Fibroblast of lung (primary cell): ENCODE data around the gene IGFN1. TPM values are rescaled to one million over a fixed set of nuclear protein-coding genes. Genes with fewer than 3 reads are reported as not detected.
A peak's percentile ranks its signal among the peaks of the same experiment; 100 is the strongest.
"Not testable (repeated sequence)": the region's sequence is repeated elsewhere in the genome, so short reads cannot be mapped to it uniquely, and the experiment has no call there.

ENCODE experiments used
- DNase-seq, 2 donors: peaks; one replicate each; pipeline versions ENCODE4 v3.0.0 to v3.0.0-alpha.2; 2010; ENCODE audit warnings: low read depth in 2 of 2
- H2AFZ ChIP-seq: 2 replicates; pipeline ENCODE4 v1.5.1; 2012; ENCODE audit warnings: low read length, control low read depth, inconsistent platforms
- H3K27ac ChIP-seq: 2 replicates; pipeline ENCODE4 v1.5.1; 2011; ENCODE audit warnings: low read length, control low read depth; ENCODE audit not compliant: insufficient read depth
- H3K27me3 ChIP-seq: 2 replicates; pipeline ENCODE4 v1.5.1; 2011; ENCODE audit warnings: mild to moderate bottlenecking, low read length; ENCODE audit not compliant: control insufficient read depth, insufficient read depth
- H3K36me3 ChIP-seq: 2 replicates; pipeline ENCODE4 v1.5.1; 2011; ENCODE audit warnings: low read length; ENCODE audit not compliant: control insufficient read depth, insufficient read depth
- H3K4me1 ChIP-seq: 2 replicates; pipeline ENCODE4 v1.5.1; 2011; ENCODE audit warnings: low read length; ENCODE audit not compliant: control insufficient read depth, insufficient read depth; ENCODE audit errors: extremely low read depth
- H3K4me2 ChIP-seq: 2 replicates; pipeline ENCODE4 v1.5.1; 2011; ENCODE audit warnings: low read length, control low read depth; ENCODE audit not compliant: insufficient read depth; ENCODE audit errors: extremely low read depth
- H3K4me3 ChIP-seq, 4 experiments: fragments of 200-600 bp in 1 of 4; sonication (generic) in 1 of 4; replicated peaks in 1 of 4; 2 replicates each; pipeline ENCODE4 v1.5.1; 2011 to 2016; ENCODE audit warnings: low read length in 4 of 4, low read depth in 3 of 4, mild to moderate bottlenecking in 3 of 4, control low read depth in 2 of 4, inconsistent platforms in 1 of 4, mixed read lengths in 1 of 4; ENCODE audit not compliant: insufficient read depth in 1 of 4; ENCODE audit errors: control extremely low read depth in 1 of 4
- H3K79me2 ChIP-seq: 2 replicates; pipeline ENCODE4 v1.5.1; 2012; ENCODE audit warnings: mild to moderate bottlenecking, low read length, inconsistent platforms; ENCODE audit not compliant: control insufficient read depth, insufficient read depth
- H3K9ac ChIP-seq: 2 replicates; pipeline ENCODE4 v1.5.1; 2011; ENCODE audit warnings: mild to moderate bottlenecking, low read length, control low read depth; ENCODE audit not compliant: insufficient read depth
- H3K9me3 ChIP-seq: 2 replicates; pipeline ENCODE4 v1.5.1; 2012; ENCODE audit warnings: low read depth, low read length; ENCODE audit not compliant: control insufficient read depth, insufficient read depth
- H4K20me1 ChIP-seq: 2 replicates; pipeline ENCODE4 v1.5.1; 2011; ENCODE audit warnings: low read length; ENCODE audit not compliant: control insufficient read depth, insufficient read depth; ENCODE audit errors: extremely low read depth
- EZH2 ChIP-seq: IDR thresholded peaks from 2 replicates; pipeline ENCODE4 v1.5.1; 2012; ENCODE audit warnings: low read length, control low read depth, mild to moderate bottlenecking; ENCODE audit errors: missing control alignments
- polyA plus RNA-seq, 2 donors: library from polyadenylated mRNA; depleted of rRNA in 1 of 2; stranded (reverse) in 1 of 2; unstranded in 1 of 2; fragments of >200 nt; gene quantifications; 2 replicates each; pipeline ENCODE4 v1.2.1, GENCODE V29; 2011 to 2012; ENCODE audit warnings: missing spikeins in 1 of 2
- total RNA-seq: library from RNA; depleted of rRNA; stranded (reverse); fragments of >200 nt; gene quantifications from 2 replicates; pipeline ENCODE4 v1.2.1, GENCODE V29; 2014
- TF ChIP-seq, protein P1 (sequence below), 2 donors: IDR thresholded peaks in 1 of 2; conservative IDR thresholded peaks in 1 of 2; 1 replicate in 1 of 2; 2 replicates in 1 of 2; pipeline ENCODE4 v1.5.1; 2011 to 2012; ENCODE audit warnings: low read length in 2 of 2, control low read depth in 1 of 2, inconsistent platforms in 1 of 2, low read depth in 1 of 2, mild to moderate bottlenecking in 1 of 2

Gene IGFN1
- total and polyA plus RNA-seq, 2 donors (not counting 1 experiment from before 2014, with no cell fraction given), result 0.17 TPM; not detected in 1

DNA sequence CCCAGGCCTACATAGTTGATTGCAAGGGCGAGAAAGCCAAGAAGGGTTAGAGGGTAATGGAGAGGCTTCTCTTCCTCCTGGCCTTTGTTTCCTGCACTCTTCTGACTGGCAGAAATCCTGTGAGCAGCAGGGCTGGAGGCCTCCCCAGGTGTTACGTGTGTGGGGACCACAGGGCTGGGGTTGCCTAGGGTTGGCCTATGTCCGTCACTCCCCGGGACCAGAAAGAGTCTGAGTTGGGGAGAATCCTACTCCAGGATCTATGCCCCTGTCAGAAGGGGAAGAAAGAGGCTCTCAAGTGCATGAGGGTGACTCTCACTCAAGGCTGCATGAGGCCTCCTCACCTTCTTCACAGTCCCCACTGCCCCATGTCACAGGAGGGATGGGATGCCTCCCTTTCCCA is 38.5 kb downstream of the IGFN1 start:
- Histone ChIP-seq H2AFZ (no peak overlapping the region), H3K9ac (no peak overlapping the region), H3K9me3 (no peaks in the 10 kb centered on the region), H4K20me1 (no peaks in the 10 kb centered on the region), H3K4me2 (no peak overlapping the region), H3K27ac (no peak overlapping the region), H3K79me2 (no peaks in the 10 kb centered on the region), H3K27me3 (peaks cover 4% of the 10 kb centered on the region), H3K36me3 (no peaks in the 10 kb centered on the region), H3K4me3 (no peak overlapping the region), H3K4me1 (peaks cover 2% of the 10 kb centered on the region)
- DNase-seq, result no peak
- TF ChIP-seq, protein P1, sequence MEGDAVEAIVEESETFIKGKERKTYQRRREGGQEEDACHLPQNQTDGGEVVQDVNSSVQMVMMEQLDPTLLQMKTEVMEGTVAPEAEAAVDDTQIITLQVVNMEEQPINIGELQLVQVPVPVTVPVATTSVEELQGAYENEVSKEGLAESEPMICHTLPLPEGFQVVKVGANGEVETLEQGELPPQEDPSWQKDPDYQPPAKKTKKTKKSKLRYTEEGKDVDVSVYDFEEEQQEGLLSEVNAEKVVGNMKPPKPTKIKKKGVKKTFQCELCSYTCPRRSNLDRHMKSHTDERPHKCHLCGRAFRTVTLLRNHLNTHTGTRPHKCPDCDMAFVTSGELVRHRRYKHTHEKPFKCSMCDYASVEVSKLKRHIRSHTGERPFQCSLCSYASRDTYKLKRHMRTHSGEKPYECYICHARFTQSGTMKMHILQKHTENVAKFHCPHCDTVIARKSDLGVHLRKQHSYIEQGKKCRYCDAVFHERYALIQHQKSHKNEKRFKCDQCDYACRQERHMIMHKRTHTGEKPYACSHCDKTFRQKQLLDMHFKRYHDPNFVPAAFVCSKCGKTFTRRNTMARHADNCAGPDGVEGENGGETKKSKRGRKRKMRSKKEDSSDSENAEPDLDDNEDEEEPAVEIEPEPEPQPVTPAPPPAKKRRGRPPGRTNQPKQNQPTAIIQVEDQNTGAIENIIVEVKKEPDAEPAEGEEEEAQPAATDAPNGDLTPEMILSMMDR (conservative IDR thresholded peaks at IDR 0.05 in 1 of 2, IDR thresholded peaks at IDR 0.05 in 1 of 2; ENCODE audit: low read depth in 1 of 2, low read length in 2 of 2), result no peak
- no peak for TF ChIP-seq EZH2

DNA sequence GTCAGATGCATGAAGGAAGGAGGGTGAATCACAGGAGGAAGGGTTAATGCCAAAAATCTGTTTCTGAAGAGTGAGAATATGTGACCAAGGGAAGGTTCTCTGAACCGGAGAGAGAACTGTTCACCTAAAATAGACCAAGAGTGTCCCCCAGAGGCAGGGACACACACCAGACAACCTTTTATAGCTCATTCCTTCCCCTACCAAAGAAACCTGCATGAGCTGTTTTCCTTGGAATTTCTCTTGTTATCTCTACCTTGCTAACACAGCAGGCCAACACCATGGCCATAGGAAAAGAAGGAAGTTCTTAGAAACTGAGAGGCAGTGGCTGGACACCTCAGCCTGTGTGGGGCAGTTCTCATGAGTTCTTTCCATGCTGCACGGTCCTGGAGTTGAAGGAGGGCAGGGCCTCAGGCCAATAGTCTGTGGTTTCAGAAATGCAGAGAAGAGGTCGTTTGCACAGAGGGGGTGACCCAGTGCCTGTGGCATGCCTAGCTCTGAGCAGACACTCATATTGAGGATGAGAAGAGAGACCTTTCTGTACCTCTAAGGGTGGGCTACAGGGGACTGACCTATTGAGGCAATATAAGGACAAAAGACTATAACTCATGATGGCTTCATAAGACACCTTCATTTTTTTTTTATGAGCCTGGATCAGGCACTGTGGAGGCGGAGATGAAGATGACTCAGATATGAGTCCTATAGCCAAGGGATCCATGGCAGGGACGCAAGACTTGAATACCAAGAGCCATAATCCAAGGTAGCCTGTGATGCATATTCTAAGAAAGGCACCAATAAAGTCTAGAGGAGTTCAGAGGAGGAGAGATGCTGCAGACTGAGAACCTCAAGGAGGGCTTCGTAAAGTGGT is 39.4 kb downstream of the IGFN1 start:
- Histone ChIP-seq H3K4me2 (no peak overlapping the region), H3K36me3 (no peaks in the 10 kb centered on the region), H3K4me3 (no peak overlapping the region), H3K9ac (no peak overlapping the region), H2AFZ (no peak overlapping the region), H3K4me1 (peaks cover 2% of the 10 kb centered on the region), H3K27ac (no peak overlapping the region), H4K20me1 (no peaks in the 10 kb centered on the region), H3K79me2 (no peaks in the 10 kb centered on the region), H3K27me3 (peaks cover 2% of the 10 kb centered on the region), H3K9me3 (no peaks in the 10 kb centered on the region)
- peak; percentile 44 to 68 for DNase-seq
- TF ChIP-seq, protein P1 (conservative IDR thresholded peaks at IDR 0.05 in 1 of 2, IDR thresholded peaks at IDR 0.05 in 1 of 2; ENCODE audit: low read depth in 1 of 2, low read length in 2 of 2), result no peak
- no peak for TF ChIP-seq EZH2

DNA sequence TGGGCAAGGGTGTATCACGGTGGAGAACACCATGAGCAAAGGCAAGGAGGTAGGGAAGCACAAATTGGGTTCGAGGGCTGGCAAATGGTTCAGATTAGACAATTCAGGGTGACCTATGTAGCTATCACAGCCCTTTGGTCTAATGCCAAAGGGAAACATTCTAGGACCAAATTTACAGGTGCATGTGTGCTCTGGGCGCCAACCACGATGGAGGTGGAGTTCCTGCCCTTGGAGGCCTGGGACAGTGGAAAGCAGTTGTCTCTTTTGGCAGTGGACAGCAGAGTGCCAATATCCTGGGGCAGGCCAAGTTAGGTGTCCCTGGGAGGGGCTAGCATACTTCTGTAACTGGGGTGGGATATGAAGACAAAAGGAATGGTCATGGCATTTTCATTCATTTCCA is 40.1 kb downstream of the IGFN1 start:
- DNase-seq, result no peak
- no peak overlapping the region for H2AFZ ChIP-seq
- TF ChIP-seq EZH2, result no peak
- TF ChIP-seq, protein P1 (conservative IDR thresholded peaks at IDR 0.05 in 1 of 2, IDR thresholded peaks at IDR 0.05 in 1 of 2; ENCODE audit: low read depth in 1 of 2, low read length in 2 of 2), result no peak
- peaks cover 1% of the 10 kb centered on the region for H3K27me3 ChIP-seq
- no peaks in the 10 kb centered on the region for H4K20me1 ChIP-seq
- no peak overlapping the region for H3K27ac ChIP-seq
- H3K9me3 ChIP-seq, result no peaks in the 10 kb centered on the region
- peaks cover 2% of the 10 kb centered on the region for H3K4me1 ChIP-seq
- H3K9ac ChIP-seq, result no peak overlapping the region
- no peak overlapping the region for H3K4me2 ChIP-seq
- no peaks in the 10 kb centered on the region for H3K36me3 ChIP-seq
- no peak overlapping the region for H3K4me3 ChIP-seq
- H3K79me2 ChIP-seq, result no peaks in the 10 kb centered on the region

DNA sequence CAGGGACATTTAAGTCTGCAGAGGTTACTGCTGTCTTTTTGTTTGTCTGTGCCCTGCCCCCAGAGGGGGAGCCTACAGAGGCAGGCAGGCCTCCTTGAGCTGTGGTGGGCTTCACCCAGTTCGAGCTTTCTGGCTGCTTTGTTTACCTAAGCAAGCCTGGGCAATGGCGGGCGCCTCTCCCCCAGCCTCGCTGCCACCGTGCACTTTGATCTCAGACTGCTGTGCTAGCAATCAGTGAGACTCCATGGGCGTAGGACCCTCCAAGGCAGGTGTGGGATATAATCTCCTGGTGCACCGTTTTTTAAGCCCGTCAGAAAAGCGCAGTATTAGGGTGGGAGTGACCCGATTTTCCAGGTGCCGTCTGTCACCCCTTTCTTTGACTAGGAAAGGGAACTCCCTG is 49.0 kb downstream of the IGFN1 start:
- DNase-seq, H3K36me3 ChIP-seq, H3K9me3 ChIP-seq, H3K27me3 ChIP-seq, H3K4me1 ChIP-seq, H3K4me2 ChIP-seq, H2AFZ ChIP-seq, H3K79me2 ChIP-seq, H3K9ac ChIP-seq, H3K4me3 ChIP-seq, H3K27ac ChIP-seq, H4K20me1 ChIP-seq: not testable (repeated sequence)
